Muscle of leg (tissue), 11 donors: ENCODE data around the gene GRIK4. TPM values are rescaled to one million over a fixed set of nuclear protein-coding genes. Genes with fewer than 3 reads are reported as not detected.

Experiments used
- DNase-seq: peaks from one replicate; pipeline ENCODE4 v3.0.0; 2013
- H3K27ac ChIP-seq: one replicate; pipeline ENCODE4 v1.5.1; 2013; ENCODE audit warnings: mild to moderate bottlenecking, low read length, control low read depth
- H3K27me3 ChIP-seq: one replicate; pipeline ENCODE4 v1.6.1; 2013; ENCODE audit warnings: low read length; ENCODE audit not compliant: control insufficient read depth, insufficient read depth
- H3K36me3 ChIP-seq: one replicate; pipeline ENCODE4 v1.6.1; 2013; ENCODE audit warnings: low read length; ENCODE audit not compliant: control insufficient read depth, insufficient read depth
- H3K4me1 ChIP-seq: one replicate; pipeline ENCODE4 v1.6.1; 2013; ENCODE audit warnings: low read length; ENCODE audit not compliant: control insufficient read depth, insufficient read depth
- H3K4me3 ChIP-seq: one replicate; pipeline ENCODE4 v1.5.1; 2013; ENCODE audit warnings: low read length, control low read depth
- H3K9me3 ChIP-seq: replicated peaks from 2 replicates; pipeline ENCODE4 v1.6.1; 2013; ENCODE audit warnings: low read depth, low read length; ENCODE audit not compliant: control insufficient read depth
- WGBS: methylation state at CpG from one replicate; pipeline ENCODE4 v1.1.5; 2013; ENCODE audit warnings: missing lambda C conversion rate; ENCODE audit not compliant: insufficient coverage; 5-methylcytosine and 5-hydroxymethylcytosine counted together
- polyA plus RNA-seq, 8 donors: library from polyadenylated mRNA; unstranded; fragments of 120-200 nt; gene quantifications; one replicate each; pipeline versions ENCODE4 v1.2.1 to v1.2.3, GENCODE V29; 2013; ENCODE audit warnings: inconsistent platforms in 1 of 8, low replicate concordance in 1 of 8; ENCODE audit not compliant: insufficient read length in 8 of 8, insufficient read depth in 1 of 8
- total RNA-seq: library from RNA; stranded (reverse); fragments of 120-200 nt; gene quantifications from one replicate; pipeline ENCODE4 v1.2.4, GENCODE V29; 2013

The GRIK4 gene
- total and polyA plus RNA-seq, 9 donors, result 0.09 to 1.3 (median 0.50) TPM

- H3K27me3 ChIP-seq, result peaks cover 39% of the 10 kb centered on the region
- H3K4me3 ChIP-seq, result no peak overlapping the region
- no peaks in the 10 kb centered on the region for H3K9me3 ChIP-seq
- no peaks in the 10 kb centered on the region for H3K36me3 ChIP-seq
- H3K27ac ChIP-seq, result no peak overlapping the region
- no peak for DNase-seq
- WGBS, result 71% methylated on average over 2 of the region's 7 CpGs
- peaks cover 6% of the 10 kb centered on the region for H3K4me1 ChIP-seq
These were observed 2.0 kb upstream of the GRIK4 start for GRCh38 chr11:120509346-120510053.

- Histone ChIP-seq H3K4me1 (peaks cover 6% of the 10 kb centered on the region), H3K27me3 (peaks cover 47% of the 10 kb centered on the region), H3K4me3 (no peak overlapping the region), H3K36me3 (no peaks in the 10 kb centered on the region), H3K27ac (no peak overlapping the region), H3K9me3 (no peaks in the 10 kb centered on the region)
- WGBS, result 59% methylated on average over 16 of the region's 20 CpGs
- no peak for DNase-seq
These were observed 987 bp upstream of the GRIK4 start for GRCh38 chr11:120510406-120511115.

DNA sequence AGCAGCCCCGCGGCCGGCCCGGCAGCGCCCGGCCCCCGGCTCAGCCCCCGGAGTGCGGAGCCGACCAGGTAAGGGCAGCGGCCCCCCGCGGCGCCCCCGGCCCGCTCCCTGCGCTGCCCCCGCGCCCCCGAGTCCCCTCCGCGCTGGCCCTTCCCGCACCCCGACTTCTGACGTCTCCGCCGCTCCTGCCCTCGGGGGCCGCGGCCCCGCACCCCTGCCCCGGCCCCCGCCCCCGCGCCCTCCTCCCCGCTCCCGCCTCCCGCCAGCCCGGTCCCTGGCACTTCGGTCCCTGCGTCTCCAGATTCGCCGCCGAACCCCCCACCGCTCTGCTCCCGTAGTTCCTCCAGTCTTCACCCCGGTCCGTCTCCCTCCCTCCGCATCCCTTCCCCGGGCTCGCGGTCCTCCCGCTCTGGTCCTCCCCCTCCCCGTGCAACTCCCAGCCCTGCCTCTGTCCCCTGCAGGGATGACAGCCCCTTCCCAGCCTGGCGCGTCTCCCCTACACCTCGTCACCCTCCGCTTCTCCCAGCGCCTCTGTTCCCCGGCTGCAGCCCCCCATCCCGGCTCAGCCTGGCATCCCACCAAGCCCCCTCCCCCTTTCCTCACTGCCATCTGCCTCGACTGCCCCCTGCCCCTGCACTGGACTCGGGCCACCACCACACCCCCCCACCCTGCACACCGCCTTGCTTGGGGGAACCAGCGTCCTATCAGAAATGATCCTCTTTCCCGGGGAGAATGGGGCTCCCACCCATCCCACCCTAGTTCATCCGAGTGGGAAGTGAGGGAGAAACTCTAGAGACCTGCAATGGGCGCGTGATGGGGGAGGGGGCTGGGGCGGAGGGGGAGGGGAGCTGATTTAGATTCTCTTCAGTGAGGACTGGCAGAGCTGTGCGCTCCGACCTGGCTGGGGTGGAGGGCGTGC is 531 bp downstream of the GRIK4 start:
- Histone ChIP-seq H3K4me1 (peaks cover 14% of the 10 kb centered on the region), H3K4me3 (no peak overlapping the region), H3K27me3 (peaks cover 51% of the 10 kb centered on the region), H3K36me3 (no peaks in the 10 kb centered on the region), H3K9me3 (no peaks in the 10 kb centered on the region), H3K27ac (no peak overlapping the region)
- no peak for DNase-seq
- 4% methylated on average over 49 of the region's 73 CpGs for WGBS

- 69% methylated on average over 19 of the region's 22 CpGs for WGBS
- DNase-seq, result no peak
- no peak overlapping the region for H3K27ac ChIP-seq
- H3K36me3 ChIP-seq, result no peaks in the 10 kb centered on the region
- H3K27me3 ChIP-seq, result peaks cover 52% of the 10 kb centered on the region
- peaks cover 22% of the 10 kb centered on the region for H3K4me1 ChIP-seq
- H3K4me3 ChIP-seq, result no peak overlapping the region
- H3K9me3 ChIP-seq, result no peaks in the 10 kb centered on the region
These were observed 1.3 kb downstream of the GRIK4 start for GRCh38 chr11:120512739-120513435.

- no peak for DNase-seq
- no peak overlapping the region for H3K27ac ChIP-seq
- no peaks in the 10 kb centered on the region for H3K9me3 ChIP-seq
- no peaks in the 10 kb centered on the region for H3K36me3 ChIP-seq
- H3K27me3 ChIP-seq, result peaks cover 54% of the 10 kb centered on the region
- 62% methylated on average over 3 of the region's 19 CpGs for WGBS
- H3K4me3 ChIP-seq, result no peak overlapping the region
- H3K4me1 ChIP-seq, result peaks cover 26% of the 10 kb centered on the region
These were observed 2.1 kb downstream of the GRIK4 start for GRCh38 chr11:120513436-120514315.

- WGBS, result 85% methylated on average over 14 of the region's 14 CpGs
- Histone ChIP-seq H3K36me3 (no peaks in the 10 kb centered on the region), H3K4me1 (peaks cover 26% of the 10 kb centered on the region), H3K4me3 (no peak overlapping the region), H3K9me3 (no peaks in the 10 kb centered on the region), H3K27ac (no peak overlapping the region), H3K27me3 (peaks cover 46% of the 10 kb centered on the region)
- DNase-seq, result no peak
These were observed 3.1 kb downstream of the GRIK4 start for GRCh38 chr11:120514541-120515121.

- Histone ChIP-seq H3K4me1 (peaks cover 26% of the 10 kb centered on the region), H3K27me3 (peaks cover 42% of the 10 kb centered on the region), H3K36me3 (no peaks in the 10 kb centered on the region), H3K9me3 (no peaks in the 10 kb centered on the region), H3K27ac (no peak overlapping the region), H3K4me3 (no peak overlapping the region)
- no peak for DNase-seq
- 82% methylated on average over 3 of the region's 7 CpGs for WGBS
These were observed 3.7 kb downstream of the GRIK4 start for GRCh38 chr11:120515186-120515723.

DNA sequence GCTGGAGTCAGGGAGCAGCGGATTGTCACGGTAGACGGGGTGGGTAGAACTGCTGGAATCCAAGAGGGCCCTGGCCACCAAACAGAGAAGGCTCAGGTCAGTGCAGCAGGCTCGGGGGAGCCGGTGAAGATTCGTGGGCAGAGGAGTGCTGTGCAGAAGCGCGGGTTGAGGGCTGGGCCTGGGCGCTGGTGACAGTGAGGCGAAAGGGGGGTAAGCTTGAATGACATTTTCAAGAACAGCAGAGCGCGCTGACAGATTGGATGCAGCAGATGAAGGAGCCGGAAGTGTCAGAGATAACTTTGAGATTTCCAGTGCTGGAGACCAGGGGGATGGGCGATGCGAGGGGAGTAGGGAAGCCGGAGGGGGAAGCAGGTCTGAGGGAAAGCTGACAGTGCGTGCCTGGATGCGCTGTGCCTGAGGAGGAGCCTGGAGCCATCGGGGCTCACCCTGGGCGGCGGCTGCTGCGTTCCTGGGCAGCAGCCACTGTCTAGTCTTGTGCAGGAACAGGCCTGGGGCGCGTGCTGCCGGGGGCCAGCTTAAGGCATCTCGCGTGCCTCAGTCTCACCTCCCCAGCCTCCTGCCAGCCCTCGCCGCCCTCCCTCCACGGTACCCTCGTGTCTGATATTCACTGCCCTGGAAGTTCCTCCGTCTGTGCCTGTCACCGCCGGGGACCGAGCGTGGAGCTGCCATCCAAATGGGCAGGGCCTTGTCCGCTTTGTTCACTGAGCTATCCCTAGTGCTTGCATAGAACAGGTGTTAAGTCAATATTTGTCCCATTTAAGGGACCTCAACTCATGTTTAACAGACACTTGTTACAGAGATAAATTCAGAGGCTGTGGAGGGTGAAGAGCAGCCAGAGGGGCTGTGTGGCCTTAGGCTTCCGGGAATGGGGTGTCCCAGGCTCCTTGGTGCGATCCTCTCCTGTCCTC is 5.2 kb downstream of the GRIK4 start:
- no peaks in the 10 kb centered on the region for H3K36me3 ChIP-seq
- H3K27ac ChIP-seq, result peak overlapping the region; percentile 42
- peaks cover 37% of the 10 kb centered on the region for H3K27me3 ChIP-seq
- 42% methylated on average over 39 of the region's 39 CpGs for WGBS
- H3K4me3 ChIP-seq, result no peak overlapping the region
- H3K4me1 ChIP-seq, result peaks cover 26% of the 10 kb centered on the region
- H3K9me3 ChIP-seq, result no peaks in the 10 kb centered on the region
- DNase-seq, result no peak
